Activated CD8-positive, alpha-beta memory T cell treated with anti-CD3 and anti-CD28 coated beads for 36 hours (primary cell): ENCODE data around the gene GPHA2. TPM values are rescaled to one million over a fixed set of nuclear protein-coding genes. Genes with fewer than 3 reads are reported as not detected.

Experiments used
- CTCF ChIA-PET: fragments of 350-600 bp; sonication (Branson Sonifier 250); formaldehyde crosslinking; loops from one replicate; lab custom pipeline; 2021; ENCODE audit warnings: antibody characterized with exemption; lab: Charles Lee
- POLR2A ChIA-PET: fragments of 350-600 bp; sonication (Branson Sonifier 250); formaldehyde crosslinking; loops from one replicate; lab custom pipeline; 2021; ENCODE audit warnings: antibody characterized with exemption; lab: Charles Lee
- total RNA-seq, 2 experiments: library from RNA; stranded (reverse); gene quantifications; one replicate each; pipeline ENCODE4 v1.2.3, GENCODE V29; 2021

GPHA2 gene
- total RNA-seq, 2 experiments from 2014 or later = not detected

DNA sequence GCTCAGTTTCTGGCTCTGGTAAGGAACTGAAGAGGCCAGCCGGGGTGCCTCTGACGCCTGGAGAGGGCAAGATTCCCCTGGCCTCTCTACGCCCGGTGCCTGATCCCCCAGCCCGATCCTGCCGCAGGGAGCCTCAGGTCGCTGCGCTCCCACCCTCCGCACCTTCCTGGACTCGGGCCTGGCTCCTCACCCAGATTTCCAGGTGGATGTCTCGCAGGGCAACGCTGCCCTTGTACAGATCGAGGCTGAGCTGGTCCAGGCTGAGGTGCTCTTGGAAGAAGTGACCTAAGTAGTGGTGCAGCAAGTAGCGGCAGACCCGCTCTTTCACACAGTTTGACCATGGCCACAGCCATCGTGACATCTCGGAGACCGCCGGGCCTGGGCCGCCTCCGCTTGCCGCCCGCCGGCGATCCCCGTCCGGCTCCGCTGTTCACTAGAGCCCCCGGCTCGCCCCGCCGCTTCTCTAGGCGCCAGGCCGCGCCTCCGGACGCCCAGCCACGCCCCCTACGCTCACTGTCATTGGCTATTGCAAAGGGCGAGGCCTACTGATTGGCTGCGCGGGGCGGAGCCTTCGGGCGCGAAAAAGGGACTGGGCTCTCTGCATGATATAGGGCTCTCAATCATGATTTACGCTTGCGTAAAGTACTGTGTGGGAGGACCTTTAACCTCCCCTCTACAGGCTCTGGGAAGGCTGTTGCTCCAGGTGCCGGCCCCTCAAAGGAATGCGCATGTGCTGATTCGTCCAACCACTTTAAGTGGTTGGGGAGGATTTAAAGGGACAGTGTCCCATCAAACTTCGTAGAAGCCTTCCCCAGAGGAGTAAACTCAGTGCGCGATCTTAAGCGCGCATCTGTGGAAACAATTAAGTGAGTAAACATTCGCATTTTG is 18.7 kb downstream of the GPHA2 start, which contains the start of gene ATG2A:
TSS of gene ATG2A (minus strand) at position 435 of the 888 bp plus-strand sequence. CDS start at position 361, 74 bp downstream.
- POLR2A ChIA-PET = interaction anchor here (0.7 kb wide), 1 partner anchor 265 kb away, joined by 3 read pairs; no protein-coding TSS in a partner anchor

DNA sequence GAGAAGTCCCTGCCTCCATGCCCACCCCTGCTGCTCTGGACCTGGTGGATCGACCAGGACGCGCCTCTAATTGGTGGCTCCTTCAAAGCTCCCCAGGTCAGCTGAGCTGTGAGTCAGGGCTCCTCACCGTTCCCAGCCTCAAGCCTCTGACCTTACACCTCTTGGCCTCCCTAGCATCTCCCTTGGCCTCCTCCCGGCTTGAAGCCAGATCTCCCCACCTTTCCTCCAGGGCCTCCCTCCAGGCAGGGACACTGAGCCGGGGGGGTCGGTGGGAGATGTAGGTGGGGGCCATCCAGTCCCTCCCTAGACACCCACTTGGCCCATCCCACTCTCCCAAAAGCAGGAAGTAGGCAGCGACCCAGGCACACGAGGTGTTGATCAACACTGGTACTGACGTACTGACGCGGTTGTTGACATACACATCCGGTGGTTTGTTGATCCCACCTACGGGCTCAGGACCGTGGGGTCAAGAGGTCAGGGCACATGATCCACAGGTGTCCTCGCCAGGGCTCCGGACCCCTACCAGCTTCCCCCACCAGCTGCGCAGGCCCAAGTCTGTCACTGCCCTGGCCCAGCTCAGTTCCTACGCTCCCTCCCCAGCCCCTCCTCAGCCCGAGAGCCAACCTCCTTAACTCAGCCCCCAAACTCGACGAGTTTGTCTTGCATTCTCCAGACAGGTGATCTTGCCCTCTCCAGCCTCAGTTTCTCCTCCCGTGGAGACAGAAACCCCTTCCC is 19.5 kb downstream of the GPHA2 start:
- ChIA-PET POLR2A (interaction anchor here (0.6 to 0.7 kb wide), 2 partner anchors 26 to 266 kb away, joined by 3 to 4 read pairs; no protein-coding TSS in a partner anchor), CTCF (interaction anchor here (0.7 to 2.1 kb wide), 5 partner anchors 22 to 194 kb away, joined by 3 to 6 read pairs (median 4); partner anchors contain the start of genes ARL2 and EHD1)

More for the DNA sequence above, 18.7 kb downstream of the GPHA2 start, which contains the start of gene ATG2A:
- CTCF ChIA-PET = interaction anchor here (1.1 to 1.8 kb wide), 2 partner anchors 39 to 97 kb away, joined by 3 to 10 read pairs; partner anchors contain the start of genes ARL2 and EHD1

GRCh38 chr11:64915376-64915887 is 20.3 kb downstream of the GPHA2 start:
- ChIA-PET POLR2A (no interaction called here), CTCF (interaction anchor here (0.7 to 2.1 kb wide), 4 partner anchors 21 to 195 kb away, joined by 3 to 6 read pairs (median 4); partner anchors contain the start of gene ARL2)

DNA sequence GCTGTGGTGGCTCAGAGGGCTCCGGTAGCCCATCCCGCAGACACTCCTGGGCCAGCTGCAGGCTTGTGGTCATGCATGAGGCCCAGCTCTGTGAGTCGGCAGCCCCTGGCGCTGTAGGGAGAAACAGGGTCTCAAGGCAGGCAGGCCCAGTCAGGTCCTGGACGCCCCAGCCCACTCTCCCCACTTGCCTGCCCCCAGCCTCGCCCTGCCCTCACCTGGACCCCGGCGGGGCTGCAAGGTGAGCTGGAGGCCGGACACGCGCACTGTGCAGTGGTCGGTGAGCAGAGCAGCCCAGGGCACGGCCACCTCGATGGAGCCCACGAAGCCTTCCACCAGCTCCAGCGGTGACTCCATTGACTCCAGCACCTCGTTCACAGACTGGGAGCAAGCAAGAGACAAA is 21.6 kb downstream of the GPHA2 start:
- POLR2A ChIA-PET = no interaction called here
- CTCF ChIA-PET = interaction anchor here (0.6 to 2.1 kb wide), 3 partner anchors 14 to 100 kb away, joined by 3 to 6 read pairs (median 3); partner anchors contain the start of gene ARL2

GRCh38 chr11:64913171-64913727 is 22.4 kb downstream of the GPHA2 start:
- CTCF ChIA-PET = no interaction called here
- POLR2A ChIA-PET = interaction anchor here (0.6 kb wide), 1 partner anchor 127 kb away, joined by 6 read pairs; no protein-coding TSS in a partner anchor

- CTCF ChIA-PET = interaction anchor here (0.6 to 1.0 kb wide), 3 partner anchors 12 to 602 kb away, joined by 3 read pairs; no protein-coding TSS in a partner anchor
Observed at GRCh38 chr11:64911689-64912088, 24.0 kb downstream of the GPHA2 start.

GRCh38 chr11:64911142-64911541 is 24.6 kb downstream of the GPHA2 start:
- POLR2A ChIA-PET = no interaction called here
- CTCF ChIA-PET = interaction anchor here (0.6 kb wide), 1 partner anchor 603 kb away, joined by 3 read pairs; no protein-coding TSS in a partner anchor

More at GRCh38 chr11:64911689-64912088, 24.0 kb downstream of the GPHA2 start:
- POLR2A ChIA-PET = no interaction called here

DNA sequence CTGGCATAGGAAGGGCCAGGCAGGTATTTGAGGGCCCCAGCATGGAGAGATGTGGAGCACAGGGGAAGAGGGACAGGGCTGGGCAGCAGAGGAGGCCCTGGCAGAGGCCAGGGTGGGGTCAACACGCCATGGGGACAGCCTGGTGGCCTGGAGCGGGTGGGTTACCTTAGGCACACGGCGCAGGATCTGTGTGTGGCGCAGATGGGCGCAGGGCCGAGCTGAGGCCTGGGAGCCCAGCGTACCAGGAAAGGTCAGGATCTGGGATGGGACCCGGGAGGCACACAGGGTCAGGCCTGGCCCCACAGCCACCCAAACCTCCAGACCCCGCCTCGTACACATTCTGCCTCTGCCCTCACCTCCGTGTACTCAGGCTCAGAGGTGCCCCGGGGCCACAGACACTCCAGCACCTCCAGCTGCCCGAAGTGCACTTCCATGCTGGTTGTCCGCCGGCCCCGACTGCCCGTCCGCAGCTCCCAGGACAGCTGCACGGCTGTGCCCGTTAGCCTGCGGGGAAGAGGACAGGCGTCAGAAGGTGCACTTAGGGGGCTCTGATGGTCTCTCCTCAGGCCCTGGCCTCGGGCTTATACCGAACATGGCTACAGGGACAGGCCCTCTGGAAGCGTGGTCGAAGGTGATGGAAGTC is 25.1 kb downstream of the GPHA2 start:
- ChIA-PET POLR2A (no interaction called here), CTCF (no interaction called here)

DNA sequence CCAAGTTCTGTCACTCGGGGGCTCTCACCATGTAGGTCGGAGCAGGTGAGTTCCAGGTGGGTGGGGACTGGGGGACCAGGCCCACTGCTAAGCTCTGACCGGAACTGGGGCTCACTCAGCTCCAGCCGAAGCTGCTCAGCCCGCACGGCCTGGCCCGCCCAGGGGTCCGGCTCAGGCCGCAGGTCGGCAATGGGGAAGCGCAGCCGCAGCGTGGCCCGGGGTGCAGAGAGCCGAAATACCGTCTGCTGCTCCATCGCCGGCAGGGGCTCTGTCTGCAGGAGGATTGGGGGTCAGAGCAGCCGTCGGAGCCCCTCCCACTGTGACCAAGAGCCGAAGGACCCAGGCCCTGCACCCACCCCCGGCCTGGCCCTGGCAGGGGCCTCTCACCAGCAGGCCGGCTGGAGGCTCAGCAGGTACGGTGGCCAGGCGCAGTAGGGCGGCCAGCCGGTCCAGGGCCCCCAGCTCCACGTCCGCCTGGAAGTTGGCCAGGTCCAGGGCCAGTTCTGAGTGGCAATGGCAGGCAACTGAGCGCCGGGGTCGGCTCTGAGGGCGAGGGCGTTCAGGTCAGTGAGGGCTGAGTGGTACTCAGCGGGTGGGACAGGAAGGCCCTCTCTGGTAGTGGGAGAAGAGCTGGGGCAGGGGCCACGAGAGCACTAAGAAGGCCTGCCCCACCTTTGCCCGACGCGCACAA is 25.9 kb downstream of the GPHA2 start:
- ChIA-PET CTCF (interaction anchor here (0.9 kb wide), 1 partner anchor 115 kb away, joined by 4 read pairs; no protein-coding TSS in a partner anchor), POLR2A (no interaction called here)

DNA sequence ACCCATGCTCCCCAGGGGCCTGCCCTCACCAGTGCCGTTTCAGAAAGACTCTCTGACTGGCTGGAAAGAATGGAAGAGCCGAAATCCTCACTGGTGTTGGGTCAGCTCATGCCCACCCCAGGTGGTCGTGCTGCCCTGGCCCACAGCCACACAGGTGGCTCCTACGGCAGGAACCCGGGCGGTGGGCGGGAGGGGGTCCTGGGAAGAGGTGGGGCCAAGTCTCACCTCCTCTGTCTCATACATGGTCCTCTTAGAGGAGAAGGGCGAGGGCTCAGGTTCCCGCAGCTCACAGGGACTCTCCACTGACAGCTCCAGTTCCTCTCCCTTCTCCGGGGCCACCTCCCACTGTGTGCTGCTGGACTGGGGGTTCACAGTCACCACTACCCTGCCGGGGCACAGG is 26.9 kb downstream of the GPHA2 start:
- POLR2A ChIA-PET = no interaction called here

GRCh38 chr11:64906314-64906635 is 29.4 kb downstream of the GPHA2 start:
- POLR2A ChIA-PET = no interaction called here
- CTCF ChIA-PET = no interaction called here

More for the DNA sequence above, 26.9 kb downstream of the GPHA2 start:
- CTCF ChIA-PET = no interaction called here

DNA sequence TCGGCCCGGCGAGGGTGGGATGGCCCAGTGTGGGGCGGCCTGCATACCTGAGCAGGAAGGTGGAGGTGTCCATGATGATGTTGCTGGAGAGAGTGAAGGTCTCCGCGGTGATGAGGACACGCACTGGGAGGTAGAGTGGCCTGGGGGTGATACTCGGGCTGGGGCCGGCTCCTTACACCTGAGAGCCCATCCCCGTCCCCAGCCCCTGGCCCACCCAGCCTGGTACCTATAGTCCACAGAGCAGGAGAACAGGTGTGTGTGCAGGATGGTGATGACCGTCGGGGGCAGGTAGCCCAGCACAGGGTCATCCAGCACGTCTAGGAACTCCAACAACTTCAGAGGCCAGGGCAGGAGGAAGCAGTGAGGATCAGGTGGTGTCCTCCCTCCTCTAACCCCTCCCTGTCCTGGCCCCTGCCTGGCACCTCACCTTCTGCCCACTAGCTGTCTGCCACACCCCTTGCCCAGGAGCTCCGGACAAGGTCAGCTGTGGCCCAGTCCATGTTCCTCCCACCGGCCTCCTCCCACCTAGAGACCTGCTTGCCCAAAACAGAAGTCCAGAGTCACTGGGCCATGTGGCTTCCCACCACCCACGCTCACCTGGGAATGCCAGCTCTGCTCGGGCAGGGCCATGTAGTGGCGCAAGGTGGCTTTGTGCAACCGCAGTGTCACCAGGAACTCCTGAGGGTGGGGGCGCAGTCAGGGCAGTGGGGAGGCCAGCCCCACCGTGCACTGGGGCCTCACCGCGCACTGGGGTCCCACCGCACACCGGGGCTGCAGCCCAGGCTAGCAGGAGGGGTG is 30.0 kb downstream of the GPHA2 start:
- ChIA-PET CTCF (no interaction called here), POLR2A (no interaction called here)

DNA sequence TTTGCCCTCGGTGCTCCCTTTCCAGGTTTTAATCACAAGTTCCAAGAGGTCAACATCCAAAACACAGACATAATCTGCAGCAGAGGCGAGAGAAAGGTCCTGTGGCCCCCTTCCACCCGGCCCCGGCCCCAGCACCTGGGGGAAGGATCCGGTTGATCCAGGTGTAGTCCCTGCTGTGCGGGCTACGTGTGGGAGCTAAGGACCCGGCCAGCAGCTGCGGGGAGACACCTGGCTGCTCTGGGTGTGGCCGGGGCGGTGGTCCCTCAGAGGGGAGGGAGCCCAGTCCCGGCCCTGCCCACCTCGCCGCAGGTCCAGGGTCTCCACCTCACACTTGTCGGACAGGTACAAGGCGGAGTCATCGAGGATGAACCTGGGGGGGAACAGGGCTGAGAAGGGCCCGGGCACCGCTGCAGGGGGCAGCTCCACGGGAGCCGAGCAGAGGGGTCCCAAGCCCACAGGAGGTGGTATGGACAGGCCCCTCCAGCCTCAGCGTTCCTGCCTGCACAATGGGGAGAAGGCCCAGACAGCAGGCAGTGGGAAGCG is 32.3 kb downstream of the GPHA2 start:
- CTCF ChIA-PET = no interaction called here

DNA sequence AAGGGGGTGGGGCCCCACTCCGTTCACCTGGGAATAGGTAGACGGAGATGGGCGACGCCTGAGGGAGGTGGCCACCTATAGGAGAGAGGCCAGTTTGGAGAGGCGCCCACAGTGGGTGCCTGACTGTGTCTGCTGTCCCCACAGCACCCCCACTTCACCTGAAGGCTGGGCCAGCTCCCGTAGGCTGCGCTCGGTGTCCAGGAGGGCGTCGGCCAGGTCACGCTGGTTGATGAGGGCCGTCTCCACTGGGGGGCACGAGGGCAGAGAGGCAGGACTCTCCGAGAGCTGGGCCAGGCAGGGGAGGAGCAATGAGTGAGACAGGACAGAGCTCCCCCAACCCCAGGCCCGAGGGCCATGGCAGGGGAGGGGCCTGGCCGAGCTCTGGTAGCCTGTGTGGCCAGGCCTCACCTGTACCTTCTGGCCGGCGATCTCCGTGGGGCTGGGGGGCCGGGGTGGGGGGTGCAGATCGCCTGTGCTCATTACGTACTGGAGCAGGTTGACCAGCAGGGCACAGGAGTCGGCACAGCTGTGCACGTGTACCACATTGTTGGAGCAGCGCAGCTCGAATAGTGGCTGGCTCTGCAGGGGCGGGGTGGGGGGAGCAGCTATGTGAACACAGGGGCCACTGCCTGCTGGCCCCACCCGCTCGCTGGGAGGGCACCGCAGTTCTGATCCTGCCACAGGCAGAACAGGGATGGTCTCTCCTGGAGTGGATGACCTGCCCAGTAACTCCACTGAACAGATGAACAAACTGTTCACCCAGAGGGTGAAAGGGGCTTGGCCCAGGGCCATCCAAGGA is 33.4 kb downstream of the GPHA2 start:
- CTCF ChIA-PET = interaction anchor here (1.0 kb wide), 1 partner anchor 112 kb away, joined by 3 read pairs; the partner anchor contains the start of gene ARL2
- POLR2A ChIA-PET = no interaction called here

More for the DNA sequence above, 32.3 kb downstream of the GPHA2 start:
- POLR2A ChIA-PET = no interaction called here

DNA sequence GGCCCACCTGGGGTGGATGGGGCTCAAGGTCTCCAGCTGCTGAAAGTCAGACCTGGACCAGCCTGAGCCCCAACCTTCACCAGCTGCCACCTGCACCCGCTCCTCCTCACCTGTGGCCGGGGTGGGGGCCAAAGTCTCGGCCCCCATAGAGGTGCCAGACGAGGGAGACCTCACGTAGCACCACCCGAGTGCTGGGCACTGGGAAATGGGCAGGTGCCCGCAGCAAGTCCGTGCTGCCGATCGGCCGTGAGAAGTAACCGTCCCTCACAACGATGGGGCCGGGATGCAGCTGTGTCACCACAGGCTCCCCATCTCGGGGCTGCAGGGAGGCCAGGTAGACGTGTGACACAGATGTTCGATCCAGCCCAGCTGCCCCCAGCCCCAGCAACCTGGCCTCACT is 34.9 kb downstream of the GPHA2 start:
- ChIA-PET CTCF (interaction anchor here (1.2 to 17.1 kb wide), 2 partner anchors 14 to 48 kb away, joined by 3 to 475 read pairs; partner anchors contain the start of gene CDC42BPG), POLR2A (interaction anchor here (0.8 to 1.4 kb wide), 3 partner anchors 36 to 98 kb away, joined by 3 to 6 read pairs (median 4); partner anchors contain the start of gene MAP4K2)
